Left lung (tissue), 10 donors: Measurements from ENCODE around the gene RPA1. TPM values are rescaled to one million over a fixed set of nuclear protein-coding genes. Genes with fewer than 3 reads are reported as not detected.

Experiments
- ATAC-seq: fragments of 200-7000 bp; cut with Tn5 transposase; one replicate; pipeline ENCODE4 v1.9.1; 2020; ENCODE audit warnings: moderate library complexity
- DNase-seq, 4 donors: peaks; one replicate each; pipeline ENCODE4 v3.0.0-alpha.2; 2013 to 2020
- H3K27ac ChIP-seq, 2 donors: fragments of 200-600 bp; sonication (generic) in 1 of 2; one replicate each; pipeline versions ENCODE4 v1.5.0 to v1.8.0; 2020 to 2021
- H3K27me3 ChIP-seq, 2 donors: fragments of 200-600 bp; sonication (generic) in 1 of 2; one replicate each; pipeline versions ENCODE4 v1.5.0 to v1.8.0; 2020 to 2021
- H3K36me3 ChIP-seq, 2 donors: fragments of 200-600 bp; sonication (generic) in 1 of 2; one replicate each; pipeline versions ENCODE4 v1.5.0 to v1.8.0; 2020 to 2021
- H3K4me1 ChIP-seq, 2 donors: fragments of 200-600 bp; one replicate each; pipeline ENCODE4 v1.8.0; 2021
- H3K4me3 ChIP-seq, 2 donors: fragments of 200-600 bp; sonication (generic) in 1 of 2; one replicate each; pipeline versions ENCODE4 v1.5.0 to v1.8.0; 2020 to 2021; ENCODE audit warnings: mild to moderate bottlenecking in 1 of 2
- H3K9me3 ChIP-seq, 2 donors: fragments of 200-600 bp; sonication (generic) in 1 of 2; one replicate each; pipeline versions ENCODE4 v1.5.0 to v1.8.0; 2020 to 2021
- intact Hi-C, 2 donors: fragments of 100-400 bp; cut with DNase I; formaldehyde crosslinking; loops; one replicate each; pipeline versions ENCODE4 v1.11.2 to v1.14.2; 2022
- polyA plus RNA-seq, 6 donors: library from polyadenylated mRNA; unstranded; fragments of 120-200 nt; gene quantifications; one replicate each; pipeline ENCODE4 v1.2.1, GENCODE V29; 2013; ENCODE audit not compliant: insufficient read length in 6 of 6
- total RNA-seq, 2 donors: library from RNA; stranded (reverse); fragmentation: NEBNext Ultra II Directional; extraction: Animal tissue kit (Norgen Biotek cat#: 25700); gene quantifications; one replicate each; pipeline ENCODE4 v1.2.1, GENCODE V29; 2021
- TF ChIP-seq, protein P1 (sequence below), 2 donors: fragments of 200-600 bp; sonication (generic) in 1 of 2; IDR thresholded peaks; one replicate each; pipeline versions ENCODE4 v1.5.0 to v1.8.0; 2021; ENCODE audit warnings: antibody characterized with exemption in 2 of 2
- donor health status: DM: no; HTN: yes; CAD: no.
- donor health status: DM: no; HTN: no; CAD: no.

RPA1 gene
- total and polyA plus RNA-seq, 8 donors: 73.4 to 150 (median 126) TPM

DNA sequence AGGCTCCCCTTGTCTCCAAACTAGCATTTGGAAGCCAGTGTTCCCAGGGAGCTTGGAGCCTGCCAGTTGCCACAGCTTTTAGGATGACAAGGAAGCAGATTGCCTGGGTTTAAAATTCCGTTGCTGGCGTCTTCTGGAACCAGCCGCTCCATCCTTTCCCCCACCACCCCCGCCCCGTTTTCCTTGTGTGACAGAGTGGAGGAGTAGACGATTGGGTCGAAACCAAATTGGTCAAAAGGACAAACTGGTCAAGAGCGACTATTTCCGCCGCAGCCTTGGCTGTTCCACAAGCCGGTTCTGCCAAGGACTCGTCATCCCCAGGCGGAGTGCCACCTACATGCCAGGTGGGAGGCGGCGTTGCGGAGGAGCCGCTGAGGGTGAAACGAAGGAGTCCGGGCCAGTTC, 91.1 kb downstream of the RPA1 start:
- Histone ChIP-seq H3K27ac (no peak overlapping the region), H3K36me3 (no peaks in the 10 kb centered on the region), H3K4me3 (no peak overlapping the region), H3K9me3 (no peaks in the 10 kb centered on the region), H3K4me1 (no peaks in the 10 kb centered on the region), H3K27me3 (peaks cover 0 to 15% of the 10 kb centered on the region in 2 donors)
- peak in 1 of 4 donors; percentile 71 for DNase-seq
- intact Hi-C loops: no loop called here
- ATAC-seq: no peak
- TF ChIP-seq, protein P1, sequence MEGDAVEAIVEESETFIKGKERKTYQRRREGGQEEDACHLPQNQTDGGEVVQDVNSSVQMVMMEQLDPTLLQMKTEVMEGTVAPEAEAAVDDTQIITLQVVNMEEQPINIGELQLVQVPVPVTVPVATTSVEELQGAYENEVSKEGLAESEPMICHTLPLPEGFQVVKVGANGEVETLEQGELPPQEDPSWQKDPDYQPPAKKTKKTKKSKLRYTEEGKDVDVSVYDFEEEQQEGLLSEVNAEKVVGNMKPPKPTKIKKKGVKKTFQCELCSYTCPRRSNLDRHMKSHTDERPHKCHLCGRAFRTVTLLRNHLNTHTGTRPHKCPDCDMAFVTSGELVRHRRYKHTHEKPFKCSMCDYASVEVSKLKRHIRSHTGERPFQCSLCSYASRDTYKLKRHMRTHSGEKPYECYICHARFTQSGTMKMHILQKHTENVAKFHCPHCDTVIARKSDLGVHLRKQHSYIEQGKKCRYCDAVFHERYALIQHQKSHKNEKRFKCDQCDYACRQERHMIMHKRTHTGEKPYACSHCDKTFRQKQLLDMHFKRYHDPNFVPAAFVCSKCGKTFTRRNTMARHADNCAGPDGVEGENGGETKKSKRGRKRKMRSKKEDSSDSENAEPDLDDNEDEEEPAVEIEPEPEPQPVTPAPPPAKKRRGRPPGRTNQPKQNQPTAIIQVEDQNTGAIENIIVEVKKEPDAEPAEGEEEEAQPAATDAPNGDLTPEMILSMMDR (IDR thresholded peaks at IDR 0.05): no peak

DNA sequence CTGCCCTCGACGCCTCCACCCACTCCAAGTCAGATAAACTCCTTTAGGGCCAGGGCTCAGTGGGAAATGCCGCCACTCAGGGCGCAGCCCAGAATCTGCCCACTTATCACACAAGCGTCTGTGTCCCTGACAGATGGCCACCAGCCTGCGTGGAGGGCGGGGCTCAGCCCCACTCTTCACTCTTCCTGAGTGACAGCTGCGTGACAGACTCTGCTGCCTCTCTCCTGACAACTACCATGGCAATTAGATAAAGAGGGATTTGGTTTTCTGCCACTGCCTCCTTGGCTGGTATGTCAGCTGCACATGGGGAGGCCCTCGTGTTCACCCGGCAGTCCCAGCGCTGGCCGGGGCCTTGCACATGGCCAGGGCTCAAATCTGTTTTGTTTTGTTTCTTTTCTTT, 99.2 kb downstream of the RPA1 start:
- ATAC-seq: no peak
- no peaks in the 10 kb centered on the region for H3K4me1 ChIP-seq
- TF ChIP-seq, protein P1 (IDR thresholded peaks at IDR 0.05): no peak
- H3K36me3 ChIP-seq: no peaks in the 10 kb centered on the region
- intact Hi-C loops: no loop called here
- H3K27me3 ChIP-seq: peaks cover 0 to 45% of the 10 kb centered on the region in 2 donors
- no peaks in the 10 kb centered on the region for H3K9me3 ChIP-seq
- no peak for DNase-seq
- H3K4me3 ChIP-seq: no peak overlapping the region
- no peak overlapping the region for H3K27ac ChIP-seq

DNA sequence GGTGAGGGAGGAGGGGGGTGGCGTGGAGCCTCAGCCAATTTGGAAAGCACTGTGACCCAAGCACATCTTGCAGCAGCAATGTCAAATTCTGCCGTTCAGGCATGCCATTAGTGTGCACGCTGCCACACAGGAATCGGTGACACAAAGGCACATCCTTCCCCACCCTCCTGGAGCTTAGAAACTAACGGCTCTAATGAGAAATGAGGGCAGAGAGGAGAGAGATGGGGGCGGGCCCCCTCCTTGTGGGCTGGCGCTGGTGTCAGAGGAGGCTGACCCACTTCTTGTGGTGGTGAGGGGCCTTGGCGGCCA, 100.5 kb downstream of the RPA1 start:
- no peaks in the 10 kb centered on the region for H3K9me3 ChIP-seq
- TF ChIP-seq, protein P1 (IDR thresholded peaks at IDR 0.05): no peak
- ATAC-seq: no peak
- no peaks in the 10 kb centered on the region for H3K36me3 ChIP-seq
- H3K4me1 ChIP-seq: no peaks in the 10 kb centered on the region
- no peak overlapping the region for H3K27ac ChIP-seq
- intact Hi-C loops: no loop called here
- no peak for DNase-seq
- peaks cover 0 to 37% of the 10 kb centered on the region in 2 donors for H3K27me3 ChIP-seq
- no peak overlapping the region for H3K4me3 ChIP-seq

DNA sequence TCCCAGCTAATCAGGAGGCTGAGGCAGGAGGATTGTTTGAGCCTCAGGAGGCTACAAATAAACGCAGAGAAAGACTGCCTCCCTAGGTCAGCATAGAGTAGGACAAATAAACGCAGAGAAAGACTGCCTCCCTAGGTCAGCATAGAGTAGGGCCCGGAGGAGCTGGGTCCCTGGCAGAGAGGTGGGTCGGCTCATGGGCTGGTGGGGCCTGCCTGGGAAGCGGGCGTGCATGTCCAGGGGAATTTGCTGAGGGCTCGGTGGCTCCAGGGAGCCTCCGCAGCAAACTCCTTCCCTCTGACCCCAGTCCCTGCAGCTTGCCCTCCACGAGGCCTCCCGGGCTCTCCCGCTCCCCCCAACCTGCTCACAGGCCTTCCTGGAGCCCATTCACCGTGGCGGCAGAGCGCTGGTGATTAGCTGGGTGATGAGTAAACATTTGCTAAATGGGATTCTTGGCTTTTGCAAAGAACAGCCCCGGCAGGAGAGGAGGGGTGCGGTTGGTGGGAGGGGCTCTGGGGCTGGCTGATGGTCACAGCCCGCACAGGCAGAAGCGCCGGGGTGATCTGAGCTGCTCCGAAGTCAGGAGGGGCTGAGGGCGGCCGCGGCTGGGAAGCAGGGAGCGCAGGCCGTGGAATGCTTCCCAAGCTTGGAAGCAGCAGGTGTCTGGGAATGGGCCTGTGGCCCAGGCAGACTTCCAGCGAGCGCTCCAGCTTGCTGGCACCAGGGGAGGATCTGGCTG, 102.2 kb downstream of the RPA1 start:
- TF ChIP-seq, protein P1 (IDR thresholded peaks at IDR 0.05): no peak
- Histone ChIP-seq H3K4me1 (no peaks in the 10 kb centered on the region), H3K9me3 (no peaks in the 10 kb centered on the region), H3K36me3 (no peaks in the 10 kb centered on the region), H3K4me3 (no peak overlapping the region), H3K27ac (no peak overlapping the region), H3K27me3 (peaks cover 0 to 38% of the 10 kb centered on the region in 2 donors)
- ATAC-seq (peak; percentile 83), DNase-seq (peak in 1 of 4 donors; percentile 59)
- intact Hi-C loops: no loop called here

DNA sequence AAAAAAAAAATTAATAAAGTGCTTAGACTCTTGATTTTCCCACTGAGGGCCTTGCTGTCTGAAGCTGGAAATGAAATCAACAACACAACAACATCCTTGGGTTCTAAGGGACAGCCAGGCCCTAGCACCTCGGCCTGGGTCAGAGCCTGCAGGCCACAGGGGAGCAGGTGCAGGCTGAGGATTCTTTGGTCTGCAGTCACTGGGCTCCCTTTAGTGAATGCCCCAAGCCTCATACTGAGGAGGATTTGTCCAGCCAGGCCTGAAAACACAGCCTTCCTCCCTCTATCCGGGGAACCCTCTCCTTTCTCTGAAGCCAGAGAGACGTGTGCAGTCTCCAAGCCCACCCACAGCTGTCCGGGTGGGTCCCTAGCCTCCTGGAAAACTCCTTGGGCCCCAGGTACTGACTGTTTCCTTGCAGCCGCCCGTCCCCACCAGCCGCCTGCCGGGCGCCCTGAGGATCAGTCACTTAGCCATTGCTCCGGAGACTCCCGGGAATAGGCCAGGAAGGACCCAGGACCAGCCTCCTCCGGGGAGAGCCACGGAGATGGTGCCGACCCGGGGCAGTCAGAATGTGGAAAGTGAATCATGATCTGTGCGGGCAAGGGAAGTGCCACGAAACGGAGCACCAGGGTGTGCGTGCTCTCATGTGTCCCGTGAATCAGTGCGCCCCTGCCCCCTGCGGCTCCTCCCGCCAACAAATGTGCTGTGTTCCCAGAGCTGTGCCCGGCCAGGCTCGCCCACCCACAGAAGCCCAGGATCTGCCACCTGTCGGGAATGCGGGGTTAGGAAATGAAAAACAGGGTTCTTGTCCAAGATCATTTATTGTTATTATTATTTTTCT, 104.3 kb downstream of the RPA1 start:
- H3K36me3 ChIP-seq: no peaks in the 10 kb centered on the region
- H3K27me3 ChIP-seq: peaks cover 0 to 35% of the 10 kb centered on the region in 2 donors
- H3K27ac ChIP-seq: no peak overlapping the region
- H3K9me3 ChIP-seq: no peaks in the 10 kb centered on the region
- DNase-seq (no peak), ATAC-seq (no peak)
- TF ChIP-seq, protein P1 (IDR thresholded peaks at IDR 0.05): no peak
- intact Hi-C loops: no loop called here
- H3K4me3 ChIP-seq: no peak overlapping the region
- H3K4me1 ChIP-seq: no peaks in the 10 kb centered on the region
